Measurements from ENCODE around the gene FRMD4B. TPM values are rescaled to one million over a fixed set of nuclear protein-coding genes. Genes with fewer than 3 reads are reported as not detected.

Gene FRMD4B
- total RNA-seq, 1 experiment from 2014 or later = 0.90 TPM

DNA sequence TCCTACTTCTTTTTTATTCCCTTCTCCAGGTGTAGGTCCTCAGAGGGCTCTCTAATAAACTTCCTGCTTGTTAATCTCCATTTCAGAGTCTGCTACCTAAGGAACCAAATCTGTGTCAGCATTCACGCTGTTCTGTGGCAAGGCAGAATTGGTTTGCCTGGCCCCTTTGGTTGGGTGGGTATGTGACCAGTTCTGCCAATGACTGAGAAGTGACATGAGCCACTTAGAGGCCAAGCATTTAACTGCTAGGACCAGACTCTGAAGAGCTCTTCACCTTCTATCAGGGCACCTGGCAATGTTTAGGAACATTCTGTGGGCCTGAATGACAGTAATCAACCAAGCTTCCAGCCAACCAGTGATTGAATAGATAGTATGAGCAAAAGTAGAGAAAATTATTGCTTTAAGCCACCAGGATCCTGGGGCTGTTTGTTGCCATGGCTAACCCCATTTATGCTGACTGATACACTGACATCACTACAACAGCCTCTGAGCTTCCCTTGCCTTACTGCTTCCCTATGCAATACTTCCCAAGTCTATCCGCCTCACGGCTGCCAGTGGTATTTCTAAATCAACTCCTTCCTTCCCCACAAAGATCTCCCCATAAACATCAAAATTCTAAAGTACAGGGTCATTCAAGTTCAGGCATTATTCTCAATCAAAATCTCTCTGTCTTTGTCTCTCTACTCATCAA lies 7.6 kb downstream of the FRMD4B start:
- Histone ChIP-seq H3K27me3 (ENCODE audit: control insufficient read depth, insufficient read depth, low read length) (peaks cover 2% of the 10 kb centered on the region; the same call in 1 of the 2 replicates), H3K9me3 (ENCODE audit: control insufficient read depth, insufficient read depth, low read depth, low read length) (no peaks in the 10 kb centered on the region), H3K36me3 (ENCODE audit: control insufficient read depth, insufficient read depth, low read length) (no peaks in the 10 kb centered on the region), H3K4me1 (ENCODE audit: control insufficient read depth, insufficient read depth, low read length) (no peaks in the 10 kb centered on the region), H3K4me3 (ENCODE audit: low read depth in 2 of 2, low read length in 2 of 2) (no peak overlapping the region), H3K27ac (ENCODE audit: low read length) (no peak overlapping the region)
- ATAC-seq (no peak), DNase-seq (ENCODE audit: low read depth, low spot score) (no peak)
- POLR2A ChIA-PET = no interaction called here
- intact Hi-C loops (cut with micrococcal nuclease; ENCODE audit: unreplicated experiment) (no loop called here), in situ Hi-C loops (cut with HindIII; ENCODE audit: low pct_unique_long_range_greater_than_20kb, low sequenced_read_pairs) (no loop called here)
- TF ChIP-seq, protein P1, sequence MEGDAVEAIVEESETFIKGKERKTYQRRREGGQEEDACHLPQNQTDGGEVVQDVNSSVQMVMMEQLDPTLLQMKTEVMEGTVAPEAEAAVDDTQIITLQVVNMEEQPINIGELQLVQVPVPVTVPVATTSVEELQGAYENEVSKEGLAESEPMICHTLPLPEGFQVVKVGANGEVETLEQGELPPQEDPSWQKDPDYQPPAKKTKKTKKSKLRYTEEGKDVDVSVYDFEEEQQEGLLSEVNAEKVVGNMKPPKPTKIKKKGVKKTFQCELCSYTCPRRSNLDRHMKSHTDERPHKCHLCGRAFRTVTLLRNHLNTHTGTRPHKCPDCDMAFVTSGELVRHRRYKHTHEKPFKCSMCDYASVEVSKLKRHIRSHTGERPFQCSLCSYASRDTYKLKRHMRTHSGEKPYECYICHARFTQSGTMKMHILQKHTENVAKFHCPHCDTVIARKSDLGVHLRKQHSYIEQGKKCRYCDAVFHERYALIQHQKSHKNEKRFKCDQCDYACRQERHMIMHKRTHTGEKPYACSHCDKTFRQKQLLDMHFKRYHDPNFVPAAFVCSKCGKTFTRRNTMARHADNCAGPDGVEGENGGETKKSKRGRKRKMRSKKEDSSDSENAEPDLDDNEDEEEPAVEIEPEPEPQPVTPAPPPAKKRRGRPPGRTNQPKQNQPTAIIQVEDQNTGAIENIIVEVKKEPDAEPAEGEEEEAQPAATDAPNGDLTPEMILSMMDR (IDR thresholded peaks at IDR 0.05) = no peak
- no peak for TF ChIP-seq POLR2AphosphoS5 (IDR thresholded peaks at IDR 0.05; ENCODE audit: low read depth, low read length)
- no peak for TF ChIP-seq TCF7L2 (IDR thresholded peaks at IDR 0.05; ENCODE audit: low read depth, low read length)
- CTCF ChIA-PET = no interaction called here
- no TSS peak for BruUV-seq (replicated peaks)

DNA sequence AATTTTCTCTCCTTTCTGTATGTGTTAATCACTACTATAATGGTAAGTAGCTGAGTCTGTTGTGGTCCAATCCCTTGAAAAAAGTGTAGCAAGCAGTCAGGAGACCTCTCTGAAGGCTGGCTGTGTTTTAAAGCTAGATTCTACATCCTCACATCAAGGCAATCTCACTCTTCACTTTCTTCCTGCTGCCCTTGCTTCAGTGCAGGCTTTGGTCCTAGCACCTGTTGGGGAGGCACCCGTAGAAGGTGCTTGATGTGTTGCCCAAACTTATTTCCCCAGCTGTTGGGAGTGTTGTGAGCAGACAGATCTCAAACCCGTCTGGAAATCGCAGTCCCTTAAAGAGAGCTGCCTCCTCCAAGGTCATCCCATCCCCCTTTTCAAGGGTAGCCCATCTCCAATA lies 8.6 kb downstream of the FRMD4B start:
- Histone ChIP-seq H3K9me3 (ENCODE audit: control insufficient read depth, insufficient read depth, low read depth, low read length) (no peaks in the 10 kb centered on the region), H3K27me3 (ENCODE audit: control insufficient read depth, insufficient read depth, low read length) (peaks cover 2% of the 10 kb centered on the region; the same call in 1 of the 2 replicates), H3K4me3 (ENCODE audit: low read depth in 2 of 2, low read length in 2 of 2) (no peak overlapping the region), H3K27ac (ENCODE audit: low read length) (no peak overlapping the region), H3K4me1 (ENCODE audit: control insufficient read depth, insufficient read depth, low read length) (no peaks in the 10 kb centered on the region), H3K36me3 (ENCODE audit: control insufficient read depth, insufficient read depth, low read length) (no peaks in the 10 kb centered on the region)
- ATAC-seq (no peak), DNase-seq (ENCODE audit: low read depth, low spot score) (no peak)
- TF ChIP-seq SIN3A (IDR thresholded peaks at IDR 0.05; ENCODE audit: borderline replicate concordance, insufficient read depth, low read depth, low read length) = no peak
- TF ChIP-seq, protein P1 (IDR thresholded peaks at IDR 0.05) = no peak
- no peak for TF ChIP-seq TCF7L2 (IDR thresholded peaks at IDR 0.05; ENCODE audit: low read depth, low read length)
- TF ChIP-seq, protein P2, sequence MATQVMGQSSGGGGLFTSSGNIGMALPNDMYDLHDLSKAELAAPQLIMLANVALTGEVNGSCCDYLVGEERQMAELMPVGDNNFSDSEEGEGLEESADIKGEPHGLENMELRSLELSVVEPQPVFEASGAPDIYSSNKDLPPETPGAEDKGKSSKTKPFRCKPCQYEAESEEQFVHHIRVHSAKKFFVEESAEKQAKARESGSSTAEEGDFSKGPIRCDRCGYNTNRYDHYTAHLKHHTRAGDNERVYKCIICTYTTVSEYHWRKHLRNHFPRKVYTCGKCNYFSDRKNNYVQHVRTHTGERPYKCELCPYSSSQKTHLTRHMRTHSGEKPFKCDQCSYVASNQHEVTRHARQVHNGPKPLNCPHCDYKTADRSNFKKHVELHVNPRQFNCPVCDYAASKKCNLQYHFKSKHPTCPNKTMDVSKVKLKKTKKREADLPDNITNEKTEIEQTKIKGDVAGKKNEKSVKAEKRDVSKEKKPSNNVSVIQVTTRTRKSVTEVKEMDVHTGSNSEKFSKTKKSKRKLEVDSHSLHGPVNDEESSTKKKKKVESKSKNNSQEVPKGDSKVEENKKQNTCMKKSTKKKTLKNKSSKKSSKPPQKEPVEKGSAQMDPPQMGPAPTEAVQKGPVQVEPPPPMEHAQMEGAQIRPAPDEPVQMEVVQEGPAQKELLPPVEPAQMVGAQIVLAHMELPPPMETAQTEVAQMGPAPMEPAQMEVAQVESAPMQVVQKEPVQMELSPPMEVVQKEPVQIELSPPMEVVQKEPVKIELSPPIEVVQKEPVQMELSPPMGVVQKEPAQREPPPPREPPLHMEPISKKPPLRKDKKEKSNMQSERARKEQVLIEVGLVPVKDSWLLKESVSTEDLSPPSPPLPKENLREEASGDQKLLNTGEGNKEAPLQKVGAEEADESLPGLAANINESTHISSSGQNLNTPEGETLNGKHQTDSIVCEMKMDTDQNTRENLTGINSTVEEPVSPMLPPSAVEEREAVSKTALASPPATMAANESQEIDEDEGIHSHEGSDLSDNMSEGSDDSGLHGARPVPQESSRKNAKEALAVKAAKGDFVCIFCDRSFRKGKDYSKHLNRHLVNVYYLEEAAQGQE (IDR thresholded peaks at IDR 0.05; ENCODE audit: insufficient read depth in 1 of 2, low read depth in 2 of 2, low read length in 1 of 2) = no peak
- TF ChIP-seq POLR2AphosphoS5 (IDR thresholded peaks at IDR 0.05; ENCODE audit: low read depth, low read length) = no peak
- ChIA-PET CTCF (no interaction called here), POLR2A (no interaction called here)
- in situ Hi-C loops (cut with HindIII; ENCODE audit: low pct_unique_long_range_greater_than_20kb, low sequenced_read_pairs) = no loop called here
- intact Hi-C loops (cut with micrococcal nuclease; ENCODE audit: unreplicated experiment) = no loop called here
- no TSS peak for BruUV-seq (replicated peaks)
